GM21529 (cell line): ENCODE data around the gene HORMAD2.
"Not testable (repeated sequence)": the region's sequence is repeated elsewhere in the genome, so short reads cannot be mapped to it uniquely, and the experiment has no call there.

ENCODE experiments used
- ATAC-seq: cut with Tn5 transposase; IDR thresholded peaks from one replicate; pipeline ENCODE4 v1.9.1; 2021; ENCODE audit not compliant: unreplicated experiment

The HORMAD2 gene

GRCh38 chr22:30187529-30188407 lies 107.5 kb downstream of the HORMAD2 start:
- ATAC-seq: no peak

- ATAC-seq: no peak
Measured at GRCh38 chr22:30188911-30189310, 108.6 kb downstream of the HORMAD2 start.

GRCh38 chr22:30190574-30190973 lies 110.3 kb downstream of the HORMAD2 start:
- no peak for ATAC-seq

- no peak for ATAC-seq
Measured at GRCh38 chr22:30191040-30191701, 110.9 kb downstream of the HORMAD2 start.

GRCh38 chr22:30192427-30192826 lies 112.2 kb downstream of the HORMAD2 start:
- ATAC-seq: no peak

- no peak for ATAC-seq
Measured at GRCh38 chr22:30193031-30193775, 112.9 kb downstream of the HORMAD2 start.

GRCh38 chr22:30195245-30196140 lies 115.2 kb downstream of the HORMAD2 start:
- ATAC-seq: no peak

- no peak for ATAC-seq
Measured at GRCh38 chr22:30196141-30196879, 116.0 kb downstream of the HORMAD2 start.

- ATAC-seq: no peak
Measured at GRCh38 chr22:30196880-30197336, 116.6 kb downstream of the HORMAD2 start.

GRCh38 chr22:30197389-30197788 lies 117.1 kb downstream of the HORMAD2 start:
- ATAC-seq: no peak

- no peak for ATAC-seq
Measured at GRCh38 chr22:30198152-30198825, 118.0 kb downstream of the HORMAD2 start.

GRCh38 chr22:30198921-30199320 lies 118.7 kb downstream of the HORMAD2 start:
- no peak for ATAC-seq

GRCh38 chr22:30200905-30201304 lies 120.6 kb downstream of the HORMAD2 start:
- not testable (repeated sequence) for ATAC-seq

- ATAC-seq: no peak
Measured at GRCh38 chr22:30201945-30202344, 121.7 kb downstream of the HORMAD2 start.

- no peak for ATAC-seq
Measured at GRCh38 chr22:30202531-30203006, 122.3 kb downstream of the HORMAD2 start.

- no peak for ATAC-seq
Measured at GRCh38 chr22:30204015-30204741, 123.9 kb downstream of the HORMAD2 start.

- no peak for ATAC-seq
Measured at GRCh38 chr22:30204742-30205111, 124.5 kb downstream of the HORMAD2 start.
